DMS53 treated with DMSO at 0.1 percent for 48 hours (cell line): ENCODE measurements around the gene G2E3.
A peak's percentile ranks its signal among the peaks of the same experiment; 100 is the strongest.
"Not testable (repeated sequence)": the region's sequence is repeated elsewhere in the genome, so short reads cannot be mapped to it uniquely, and the experiment has no call there.

Source experiments
- DNase-seq: peaks from one replicate; lab custom pipeline; 2025; ENCODE audit not compliant: unreplicated experiment; lab: John Stamatoyannopoulos, UW

Gene G2E3, protein sequence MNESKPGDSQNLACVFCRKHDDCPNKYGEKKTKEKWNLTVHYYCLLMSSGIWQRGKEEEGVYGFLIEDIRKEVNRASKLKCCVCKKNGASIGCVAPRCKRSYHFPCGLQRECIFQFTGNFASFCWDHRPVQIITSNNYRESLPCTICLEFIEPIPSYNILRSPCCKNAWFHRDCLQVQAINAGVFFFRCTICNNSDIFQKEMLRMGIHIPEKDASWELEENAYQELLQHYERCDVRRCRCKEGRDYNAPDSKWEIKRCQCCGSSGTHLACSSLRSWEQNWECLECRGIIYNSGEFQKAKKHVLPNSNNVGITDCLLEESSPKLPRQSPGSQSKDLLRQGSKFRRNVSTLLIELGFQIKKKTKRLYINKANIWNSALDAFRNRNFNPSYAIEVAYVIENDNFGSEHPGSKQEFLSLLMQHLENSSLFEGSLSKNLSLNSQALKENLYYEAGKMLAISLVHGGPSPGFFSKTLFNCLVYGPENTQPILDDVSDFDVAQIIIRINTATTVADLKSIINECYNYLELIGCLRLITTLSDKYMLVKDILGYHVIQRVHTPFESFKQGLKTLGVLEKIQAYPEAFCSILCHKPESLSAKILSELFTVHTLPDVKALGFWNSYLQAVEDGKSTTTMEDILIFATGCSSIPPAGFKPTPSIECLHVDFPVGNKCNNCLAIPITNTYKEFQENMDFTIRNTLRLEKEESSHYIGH

DNA sequence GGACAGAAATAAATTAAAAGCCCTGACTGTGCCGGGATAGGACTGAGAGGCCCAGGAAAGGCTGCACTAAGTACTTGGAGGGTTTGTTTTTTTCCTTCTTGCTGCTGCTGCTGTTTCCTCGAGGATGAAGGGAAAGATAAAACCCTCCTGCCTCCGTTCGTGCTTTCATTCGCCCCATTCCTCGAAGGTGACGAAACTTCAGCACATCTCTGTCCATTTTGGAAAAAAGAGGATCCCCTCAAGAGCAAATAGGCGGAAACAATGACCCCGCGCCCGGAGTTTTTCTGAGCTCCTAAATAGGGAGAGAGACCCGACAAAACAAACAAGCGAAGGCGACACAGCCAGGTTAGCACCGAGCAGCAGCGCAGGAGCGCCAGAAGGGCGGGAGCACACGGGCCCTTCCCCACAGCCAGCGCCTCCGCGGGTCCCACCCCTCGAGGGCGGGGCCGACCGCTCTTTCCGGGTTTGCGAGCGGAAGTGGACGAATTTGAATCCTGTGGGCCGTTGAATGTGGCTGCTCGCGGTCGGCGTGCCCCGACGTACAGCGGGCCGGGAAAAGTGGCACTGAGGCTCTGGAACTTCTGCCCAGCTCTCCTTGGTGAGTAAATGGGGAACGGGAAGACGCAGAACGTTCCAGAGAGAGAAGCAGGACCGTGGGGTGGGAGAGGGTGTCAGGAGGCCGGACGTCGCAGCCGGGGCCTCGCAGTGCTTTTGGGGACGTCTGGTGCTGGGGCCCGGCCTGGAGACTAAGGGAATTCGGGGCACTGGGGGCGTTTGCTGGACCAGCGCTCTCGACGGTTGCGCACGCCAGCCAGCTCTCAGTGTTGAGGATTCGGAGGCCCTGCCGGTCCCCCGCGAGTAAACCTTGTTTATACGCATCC is at the start of gene G2E3:
TSS of gene G2E3 (plus strand) at position 484 of the 881 bp plus-strand sequence. CDS start 21,922 bp downstream, outside the sequence.
- DNase-seq: peak; percentile 77

- no peak for DNase-seq
These were observed 41.2 kb upstream of the G2E3 start for GRCh38 chr14:30517737-30518136.

GRCh38 chr14:30518867-30519560 is 39.9 kb upstream of the G2E3 start:
- DNase-seq: no peak

DNA sequence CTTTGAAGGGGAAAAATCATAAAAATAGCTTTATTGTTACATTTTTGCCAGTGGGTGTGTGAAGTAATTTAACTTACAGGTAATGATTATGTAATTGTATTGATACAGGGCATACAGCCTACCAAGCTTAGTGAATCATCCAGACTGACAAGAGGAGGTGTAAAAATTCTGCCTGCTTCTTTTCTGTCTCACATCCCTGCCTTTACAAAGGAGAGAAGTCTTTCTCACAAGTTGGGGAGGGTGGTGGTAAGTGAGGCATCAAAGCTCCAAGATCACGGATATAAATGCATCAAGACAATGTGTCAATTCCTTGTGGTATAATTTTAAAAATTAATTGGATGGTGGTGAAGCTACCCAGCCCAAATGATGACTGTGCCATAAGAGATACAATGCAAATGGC is 39.0 kb upstream of the G2E3 start:
- no peak for DNase-seq

DNA sequence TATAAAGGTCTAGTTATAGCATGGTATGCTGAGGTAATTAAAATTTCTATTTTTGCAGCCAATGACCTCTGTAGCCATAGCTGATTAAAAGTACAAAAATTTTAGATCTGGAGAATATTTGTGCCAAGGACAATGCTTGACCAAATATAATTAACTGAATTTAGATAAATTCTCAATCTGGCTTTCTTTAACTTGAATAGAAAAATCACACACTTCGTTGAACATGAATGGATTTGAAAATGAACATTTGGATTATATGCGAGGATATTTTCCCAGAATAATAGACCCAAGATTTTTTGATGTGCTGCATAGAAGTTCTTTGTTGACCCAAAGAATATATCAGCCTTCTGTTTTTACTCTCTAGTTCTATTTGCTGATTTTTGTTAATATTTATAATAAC is 38.4 kb upstream of the G2E3 start:
- DNase-seq: no peak

GRCh38 chr14:30521899-30522736 is 36.8 kb upstream of the G2E3 start:
- DNase-seq: peak; percentile 47

DNA sequence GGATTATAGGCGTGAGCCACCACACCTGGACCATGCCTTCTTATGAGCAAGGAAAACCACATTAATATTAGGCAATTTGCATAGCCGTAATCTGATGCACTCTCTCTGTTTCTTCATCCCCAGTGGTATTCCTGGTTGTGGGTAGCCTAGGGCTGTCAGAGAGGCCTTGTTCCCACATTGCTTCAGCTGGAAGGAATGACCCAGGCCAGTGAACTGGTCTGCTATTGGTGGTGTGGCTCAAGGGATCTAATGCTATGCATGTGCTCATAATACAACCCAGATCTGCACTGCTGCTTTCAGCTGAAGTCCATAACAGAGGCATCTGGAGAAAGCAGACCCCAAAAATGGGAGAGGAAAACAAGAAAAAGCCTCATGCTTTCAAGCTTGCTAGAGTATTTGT is 33.1 kb upstream of the G2E3 start:
- no peak for DNase-seq

DNA sequence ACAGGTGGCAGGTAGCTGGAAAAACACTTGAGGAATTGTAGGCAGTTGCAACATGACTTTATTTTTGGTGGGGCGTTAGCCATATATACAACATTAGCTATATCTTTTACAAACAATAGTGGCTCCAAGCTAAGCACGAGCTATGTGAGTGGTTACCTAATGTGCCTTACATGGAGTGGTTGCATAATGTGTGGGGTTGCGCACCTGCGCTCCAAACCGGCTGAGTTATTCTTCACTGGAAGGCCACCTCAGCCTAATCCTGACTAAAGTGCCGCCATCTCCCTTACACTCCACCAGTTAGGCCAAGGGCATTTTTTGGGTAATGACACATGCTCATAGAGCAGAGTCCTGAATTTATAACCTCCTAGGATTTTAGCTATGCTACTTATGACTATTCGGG is 31.8 kb upstream of the G2E3 start:
- no peak for DNase-seq

GRCh38 chr14:30528119-30528518 is 30.8 kb upstream of the G2E3 start:
- no peak for DNase-seq

DNA sequence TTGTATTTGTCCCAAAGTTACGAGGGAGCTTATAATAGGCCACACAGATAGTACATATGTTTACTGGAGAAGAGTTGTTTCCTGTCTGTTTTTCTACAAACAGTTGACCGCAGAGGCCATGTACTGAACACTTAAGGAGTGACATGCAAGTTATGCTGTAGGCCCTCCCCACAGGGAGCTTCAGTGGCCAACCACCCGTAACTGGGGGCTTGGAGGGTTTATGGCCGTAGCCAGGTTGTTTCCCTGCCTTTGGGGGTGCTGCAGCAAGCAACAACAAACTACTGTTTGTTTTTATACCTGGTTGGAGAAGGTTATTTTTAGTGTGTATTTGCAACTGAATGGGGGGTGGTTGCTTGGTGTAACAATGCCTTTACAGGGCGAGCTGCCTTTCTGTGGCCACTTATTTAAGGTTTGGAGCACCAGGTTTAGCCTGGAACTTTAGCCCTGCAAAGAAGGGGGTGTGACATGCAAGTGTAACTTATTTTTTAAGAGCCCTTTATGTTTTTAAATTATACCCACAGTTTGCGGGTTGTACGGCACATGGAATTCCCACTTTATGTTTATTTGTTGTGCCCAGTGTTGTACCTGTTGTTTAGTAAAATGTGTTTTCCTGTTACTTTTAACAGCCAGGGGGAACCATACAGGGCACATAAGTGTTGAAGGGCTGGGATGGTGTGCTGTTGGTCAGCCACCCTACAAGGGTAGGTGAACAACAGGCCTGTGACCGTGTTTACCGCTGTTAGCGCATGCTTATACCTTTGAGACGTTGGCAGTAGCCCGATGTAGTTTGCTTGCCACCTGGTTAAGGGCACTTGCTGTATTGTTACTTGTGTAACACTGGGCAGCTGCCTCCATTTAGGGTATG is 29.9 kb upstream of the G2E3 start:
- DNase-seq: no peak

DNA sequence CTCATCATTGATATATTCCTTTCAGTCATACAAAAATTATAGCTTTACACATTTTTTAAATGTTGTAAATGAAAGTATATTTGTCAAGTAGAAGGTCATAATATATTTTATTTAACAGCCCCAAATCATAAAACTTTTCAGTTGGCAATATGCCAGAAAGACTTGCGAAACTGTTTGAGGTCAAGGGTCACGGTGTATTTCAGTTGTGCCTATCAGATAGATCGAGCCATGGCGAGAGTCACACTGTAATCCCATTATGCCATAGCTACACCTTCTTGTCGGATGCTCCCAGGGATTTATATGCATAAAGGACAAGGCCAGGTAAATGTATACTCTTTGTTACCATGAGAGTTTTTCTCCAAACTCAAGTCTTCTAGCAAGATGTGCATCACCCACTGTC is 26.7 kb upstream of the G2E3 start:
- DNase-seq: no peak

DNA sequence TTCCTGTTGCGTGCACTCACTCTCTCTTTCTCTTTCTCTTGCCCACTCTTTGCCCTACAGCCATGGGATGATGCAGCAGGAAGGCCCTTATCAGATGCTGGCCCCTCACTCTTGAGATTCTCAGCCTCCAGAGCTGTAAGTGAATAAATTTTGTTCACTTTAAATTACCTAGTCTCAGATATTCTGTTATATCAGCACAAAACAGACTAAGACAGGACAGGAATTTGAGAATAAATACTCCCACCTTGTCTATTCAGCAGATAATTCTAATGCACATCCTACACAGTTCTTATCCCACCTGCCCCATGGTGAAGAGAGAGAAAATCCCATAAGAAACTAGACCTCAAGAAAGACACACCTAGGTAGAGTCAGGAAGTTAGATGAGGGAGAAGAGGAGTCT is 25.8 kb upstream of the G2E3 start:
- no peak for DNase-seq

DNA sequence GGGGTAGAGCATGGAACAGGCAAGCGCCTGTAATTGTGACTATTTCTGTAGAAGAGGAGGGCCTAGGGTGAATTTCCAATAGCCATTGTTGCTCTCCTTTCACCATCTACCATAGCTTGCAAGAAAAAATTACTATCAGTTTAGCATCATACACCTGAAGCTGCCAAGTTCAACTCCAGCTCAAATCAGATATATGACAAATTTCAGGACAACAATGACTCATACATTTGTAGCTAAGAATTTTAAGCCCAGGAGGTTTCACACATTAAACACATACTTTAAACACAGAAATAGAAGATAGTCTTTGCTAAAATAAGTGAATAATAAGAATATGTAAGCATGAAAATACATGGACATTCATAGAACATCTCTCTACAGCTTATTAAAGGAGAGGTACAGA is 17.6 kb upstream of the G2E3 start:
- DNase-seq: no peak

DNA sequence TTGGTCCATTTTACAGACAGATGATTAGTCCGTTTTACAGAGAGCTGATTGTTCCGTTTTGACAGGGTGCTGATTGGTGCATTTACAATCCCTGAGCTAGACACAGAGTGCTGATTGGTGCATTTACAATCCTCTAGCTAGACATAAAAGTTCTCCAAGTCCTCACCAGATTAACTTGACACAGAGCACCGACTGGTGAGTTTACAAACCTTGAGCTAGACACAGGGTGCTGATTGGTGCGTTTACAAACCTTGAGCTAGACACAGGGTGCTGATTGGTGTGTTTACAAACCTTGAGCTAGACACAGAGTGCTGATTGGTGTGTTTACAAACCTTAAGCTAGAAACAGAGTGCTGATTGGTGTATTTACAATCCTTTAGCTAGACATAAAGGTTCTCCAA is 12.2 kb upstream of the G2E3 start:
- not testable (repeated sequence) for DNase-seq

- no peak for DNase-seq
These were observed 11.4 kb upstream of the G2E3 start for GRCh38 chr14:30547388-30548048.

- DNase-seq: no peak
These were observed 8.6 kb upstream of the G2E3 start for GRCh38 chr14:30550335-30550734.

DNA sequence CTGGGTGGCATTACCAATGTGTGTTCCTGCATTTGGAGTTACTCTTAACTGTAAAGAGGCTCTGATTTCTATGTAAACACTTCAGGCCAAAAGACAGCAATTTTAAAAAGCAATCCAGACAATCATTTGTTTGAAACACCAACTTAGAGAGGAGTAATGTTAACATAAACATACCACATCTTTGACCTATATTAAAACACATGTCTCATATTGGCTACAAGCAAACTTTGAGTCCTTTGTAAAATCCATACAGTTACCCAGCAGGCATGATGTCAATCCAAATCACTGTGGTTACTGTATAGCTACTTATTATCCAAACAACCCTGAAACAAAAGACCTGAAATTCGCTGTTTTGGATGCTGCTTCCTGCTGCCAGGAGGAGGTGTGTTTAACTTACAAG is 7.5 kb upstream of the G2E3 start:
- DNase-seq: peak; percentile 24

DNA sequence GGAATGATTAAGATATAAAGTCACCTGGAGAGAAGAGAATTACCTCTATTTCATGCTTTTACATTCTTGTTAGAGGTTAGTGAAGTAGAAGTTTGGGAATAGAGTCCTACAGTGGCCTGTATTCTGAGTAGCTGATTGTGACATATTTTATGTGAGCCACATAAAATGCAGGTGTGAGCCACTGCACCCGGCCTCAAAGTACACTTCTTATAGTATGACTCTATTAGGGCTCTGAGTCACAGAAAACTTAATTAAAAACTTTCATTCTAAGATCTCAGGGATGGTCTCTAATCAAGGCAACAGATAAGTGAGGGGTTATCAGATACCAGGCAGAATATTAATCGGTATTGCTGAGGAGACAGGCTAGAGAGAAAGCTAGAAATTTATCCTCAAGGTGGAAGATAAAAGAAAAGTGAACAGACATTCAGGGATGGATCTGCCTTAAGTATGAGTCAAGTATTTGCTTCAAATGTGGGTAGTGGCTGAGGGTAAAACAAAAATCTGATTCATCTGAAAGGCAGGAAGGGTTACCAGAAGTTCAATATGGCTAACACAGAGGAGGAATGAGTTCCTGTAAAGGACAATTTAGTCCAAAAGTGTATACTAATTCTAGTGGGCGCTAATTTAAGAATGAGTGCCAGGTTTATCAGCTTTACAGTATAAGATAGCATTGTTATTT is 5.5 kb upstream of the G2E3 start:
- DNase-seq: no peak
